VCaP (cell line): Measurements from ENCODE around the gene GTPBP1.
A peak's percentile ranks its signal among the peaks of the same experiment; 100 is the strongest.

Experiments used
- H3K27ac ChIP-seq: fragments of 450-650 bp; 2 replicates; pipeline ENCODE4 v1.5.1; 2017
- CTCF ChIP-seq: fragments of 450-650 bp; conservative IDR thresholded peaks from 2 replicates; pipeline ENCODE4 v1.5.1; 2017; ENCODE audit warnings: mild to moderate bottlenecking, moderate library complexity

Gene GTPBP1

GRCh38 chr22:38698407-38699094 is 7.2 kb upstream of the GTPBP1 start:
- H3K27ac ChIP-seq = peak overlapping the region; percentile 85; the same call in 1 of the 2 replicates

GRCh38 chr22:38699143-38699542 is 6.6 kb upstream of the GTPBP1 start:
- TF ChIP-seq CTCF = no peak
- H3K27ac ChIP-seq = peak overlapping the region; percentile 85

More at GRCh38 chr22:38698407-38699094, 7.2 kb upstream of the GTPBP1 start:
- no peak for TF ChIP-seq CTCF

GRCh38 chr22:38699784-38700183 is 6.0 kb upstream of the GTPBP1 start:
- TF ChIP-seq CTCF = no peak
- H3K27ac ChIP-seq = peak overlapping the region; percentile 85

GRCh38 chr22:38700270-38700788 is 5.4 kb upstream of the GTPBP1 start:
- peak overlapping the region; percentile 85 for H3K27ac ChIP-seq
- TF ChIP-seq CTCF = no peak

GRCh38 chr22:38700789-38701628 is 4.7 kb upstream of the GTPBP1 start, which contains the start of gene JOSD1:
Gene JOSD1, minus strand, starts transcription at chr22:38700943. Its CDS starts 956 bp downstream, at chr22:38699987.
- no peak for TF ChIP-seq CTCF
- peak within 1 kb of the TSS; percentile 85 for H3K27ac ChIP-seq

- no peak for TF ChIP-seq CTCF
- H3K27ac ChIP-seq = peak overlapping the region; percentile 90
These were observed 1.0 kb upstream of the GTPBP1 start for GRCh38 chr22:38704654-38705234.
